ENCODE results near the gene ARHGAP10. TPM values are rescaled to one million over a fixed set of nuclear protein-coding genes. Genes with fewer than 3 reads are reported as not detected.

ARHGAP10 gene
- total RNA-seq, 2 experiments from 2014 or later = 0.11 TPM; not detected in 1

GRCh38 chr4:147811878-147812277, 80.0 kb downstream of the ARHGAP10 start:
- BruUV-seq (replicated peaks) = no TSS peak
- Histone ChIP-seq H3K4me1 (ENCODE audit: insufficient read depth, low read length, poor library complexity, severe bottlenecking) (no peaks in the 10 kb centered on the region), H3K4me2 (ENCODE audit: low read length) (no peak overlapping the region), H3K36me3 (ENCODE audit: insufficient read depth, low read length) (no peaks in the 10 kb centered on the region), H3K9me3 (ENCODE audit: low read length) (no peaks in the 10 kb centered on the region), H3K79me2 (ENCODE audit: insufficient read depth, low read depth, low read length) (no peaks in the 10 kb centered on the region), H3K9me2 (ENCODE audit: insufficient read depth, low read length) (no peaks in the 10 kb centered on the region), H3K4me3 (ENCODE audit: low read depth, low read length, poor library complexity, severe bottlenecking) (no peak overlapping the region), H2AFZ (ENCODE audit: low read length) (no peak overlapping the region), H3K27ac (ENCODE audit: low read depth, low read length, poor library complexity, severe bottlenecking) (no peak overlapping the region), H4K20me1 (ENCODE audit: insufficient read depth, low read length) (no peaks in the 10 kb centered on the region)
- POLR2A ChIA-PET = interaction anchor here (0.7 kb wide), 1 partner anchor 1549 kb away, joined by 4 read pairs; no protein-coding TSS in a partner anchor
- intact Hi-C loops (cut with micrococcal nuclease; ENCODE audit: unreplicated experiment) = no loop called here
- TF ChIP-seq, protein P1, sequence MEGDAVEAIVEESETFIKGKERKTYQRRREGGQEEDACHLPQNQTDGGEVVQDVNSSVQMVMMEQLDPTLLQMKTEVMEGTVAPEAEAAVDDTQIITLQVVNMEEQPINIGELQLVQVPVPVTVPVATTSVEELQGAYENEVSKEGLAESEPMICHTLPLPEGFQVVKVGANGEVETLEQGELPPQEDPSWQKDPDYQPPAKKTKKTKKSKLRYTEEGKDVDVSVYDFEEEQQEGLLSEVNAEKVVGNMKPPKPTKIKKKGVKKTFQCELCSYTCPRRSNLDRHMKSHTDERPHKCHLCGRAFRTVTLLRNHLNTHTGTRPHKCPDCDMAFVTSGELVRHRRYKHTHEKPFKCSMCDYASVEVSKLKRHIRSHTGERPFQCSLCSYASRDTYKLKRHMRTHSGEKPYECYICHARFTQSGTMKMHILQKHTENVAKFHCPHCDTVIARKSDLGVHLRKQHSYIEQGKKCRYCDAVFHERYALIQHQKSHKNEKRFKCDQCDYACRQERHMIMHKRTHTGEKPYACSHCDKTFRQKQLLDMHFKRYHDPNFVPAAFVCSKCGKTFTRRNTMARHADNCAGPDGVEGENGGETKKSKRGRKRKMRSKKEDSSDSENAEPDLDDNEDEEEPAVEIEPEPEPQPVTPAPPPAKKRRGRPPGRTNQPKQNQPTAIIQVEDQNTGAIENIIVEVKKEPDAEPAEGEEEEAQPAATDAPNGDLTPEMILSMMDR (conservative IDR thresholded peaks at IDR 0.05; ENCODE audit: low read length) = no peak
- no peak for TF ChIP-seq EZH2phosphoT487 (IDR thresholded peaks at IDR 0.05; ENCODE audit: borderline replicate concordance, low read depth, low read length)
- no peak for DNase-seq (ENCODE audit: low spot score)
- CTCF ChIA-PET (ENCODE audit: unreplicated experiment) = no interaction called here

DNA sequence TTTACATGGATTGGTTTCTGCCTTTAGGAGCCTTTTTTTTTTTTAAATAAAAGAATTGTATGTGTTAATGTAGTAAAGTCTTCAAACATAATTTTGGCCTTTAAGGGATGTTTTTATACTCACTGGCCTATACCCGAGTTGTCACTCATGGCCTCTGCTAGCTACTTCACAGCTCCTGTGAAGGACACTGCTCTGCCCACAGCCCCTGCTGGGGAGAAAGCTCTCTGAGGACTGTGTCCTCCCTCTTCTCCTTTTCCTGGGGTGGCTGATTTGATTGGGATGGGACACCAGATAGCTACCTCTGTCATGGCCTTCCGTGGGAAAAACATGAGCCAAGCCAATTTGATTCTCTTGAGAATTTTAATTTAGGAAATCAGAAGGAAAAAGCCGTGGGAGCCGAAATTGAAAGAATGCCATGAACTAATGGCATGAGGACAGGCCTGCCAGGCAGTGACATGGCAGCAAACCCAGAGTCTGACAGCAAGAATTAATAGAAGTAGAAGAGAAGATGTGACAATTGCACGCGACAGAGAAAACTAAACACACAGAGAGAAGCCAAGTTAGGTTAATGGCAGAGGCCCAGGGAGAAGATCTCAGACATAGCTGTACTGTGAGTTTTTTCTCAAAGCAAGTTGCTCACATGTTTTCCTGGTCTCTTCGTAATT, 81.4 kb downstream of the ARHGAP10 start:
- H3K4me1 ChIP-seq (ENCODE audit: insufficient read depth, low read length, poor library complexity, severe bottlenecking) = no peaks in the 10 kb centered on the region
- no peak overlapping the region for H2AFZ ChIP-seq (ENCODE audit: low read length)
- no TSS peak for BruUV-seq (replicated peaks)
- H3K9me3 ChIP-seq (ENCODE audit: low read length) = no peaks in the 10 kb centered on the region
- H4K20me1 ChIP-seq (ENCODE audit: insufficient read depth, low read length) = no peaks in the 10 kb centered on the region
- no peak for DNase-seq (ENCODE audit: low spot score)
- no peak overlapping the region for H3K27ac ChIP-seq (ENCODE audit: low read depth, low read length, poor library complexity, severe bottlenecking)
- no peaks in the 10 kb centered on the region for H3K79me2 ChIP-seq (ENCODE audit: insufficient read depth, low read depth, low read length)
- no peak for TF ChIP-seq EZH2phosphoT487 (IDR thresholded peaks at IDR 0.05; ENCODE audit: borderline replicate concordance, low read depth, low read length)
- TF ChIP-seq, protein P1 (conservative IDR thresholded peaks at IDR 0.05; ENCODE audit: low read length) = no peak
- POLR2A ChIA-PET = interaction anchor here (0.6 kb wide), 1 partner anchor 123 kb away, joined by 7 read pairs; no protein-coding TSS in a partner anchor
- H3K4me2 ChIP-seq (ENCODE audit: low read length) = no peak overlapping the region
- intact Hi-C loops (cut with micrococcal nuclease; ENCODE audit: unreplicated experiment) = no loop called here
- no peak overlapping the region for H3K4me3 ChIP-seq (ENCODE audit: low read depth, low read length, poor library complexity, severe bottlenecking)
- H3K36me3 ChIP-seq (ENCODE audit: insufficient read depth, low read length) = no peaks in the 10 kb centered on the region
- CTCF ChIA-PET (ENCODE audit: unreplicated experiment) = no interaction called here
- H3K9me2 ChIP-seq (ENCODE audit: insufficient read depth, low read length) = no peaks in the 10 kb centered on the region

DNA sequence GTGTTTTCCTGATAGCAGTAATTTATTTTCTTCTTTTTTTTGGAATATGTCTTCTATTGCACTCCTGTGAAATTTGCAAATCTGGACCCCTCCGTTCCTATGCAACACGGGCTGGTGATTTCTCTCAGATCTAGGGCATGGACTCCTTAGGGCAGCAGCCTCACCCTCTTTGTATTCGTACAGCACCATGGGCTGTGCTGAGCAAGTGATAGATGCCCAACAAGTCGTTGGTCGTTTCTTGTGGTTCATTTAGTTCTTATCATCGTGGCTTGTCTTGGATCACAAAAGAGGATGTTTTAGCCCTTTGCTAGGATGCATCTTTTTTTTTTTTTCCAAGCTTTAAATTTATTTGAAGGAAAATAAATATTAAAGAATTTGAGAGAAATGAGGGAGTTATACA, 82.1 kb downstream of the ARHGAP10 start:
- no peak overlapping the region for H3K4me3 ChIP-seq (ENCODE audit: low read depth, low read length, poor library complexity, severe bottlenecking)
- POLR2A ChIA-PET = interaction anchor here (0.6 to 0.7 kb wide), 3 partner anchors 361 to 1610 kb away, joined by 3 to 4 read pairs (median 4); no protein-coding TSS in a partner anchor
- H3K9me2 ChIP-seq (ENCODE audit: insufficient read depth, low read length) = no peaks in the 10 kb centered on the region
- no peaks in the 10 kb centered on the region for H3K79me2 ChIP-seq (ENCODE audit: insufficient read depth, low read depth, low read length)
- no peaks in the 10 kb centered on the region for H4K20me1 ChIP-seq (ENCODE audit: insufficient read depth, low read length)
- H3K4me1 ChIP-seq (ENCODE audit: insufficient read depth, low read length, poor library complexity, severe bottlenecking) = no peaks in the 10 kb centered on the region
- no peak overlapping the region for H2AFZ ChIP-seq (ENCODE audit: low read length)
- no peak overlapping the region for H3K4me2 ChIP-seq (ENCODE audit: low read length)
- CTCF ChIA-PET (ENCODE audit: unreplicated experiment) = no interaction called here
- intact Hi-C loops (cut with micrococcal nuclease; ENCODE audit: unreplicated experiment) = no loop called here
- no peaks in the 10 kb centered on the region for H3K36me3 ChIP-seq (ENCODE audit: insufficient read depth, low read length)
- TF ChIP-seq, protein P1 (conservative IDR thresholded peaks at IDR 0.05; ENCODE audit: low read length) = no peak
- no peak for TF ChIP-seq EZH2phosphoT487 (IDR thresholded peaks at IDR 0.05; ENCODE audit: borderline replicate concordance, low read depth, low read length)
- no peaks in the 10 kb centered on the region for H3K9me3 ChIP-seq (ENCODE audit: low read length)
- DNase-seq (ENCODE audit: low spot score) = no peak
- H3K27ac ChIP-seq (ENCODE audit: low read depth, low read length, poor library complexity, severe bottlenecking) = no peak overlapping the region
- BruUV-seq (replicated peaks) = no TSS peak
